SU-DHL-6 (cell line): Measurements from ENCODE around the gene WNT7B.

Experiments used
- H2AFZ ChIP-seq: fragments of 200-600 bp; sonication (generic); 2 replicates; pipeline ENCODE4 v1.6.1; 2014; ENCODE audit warnings: low read depth, mild to moderate bottlenecking, moderate library complexity, mixed read lengths, antibody characterized with exemption, low read length; ENCODE audit not compliant: severe bottlenecking
- H3F3A ChIP-seq: fragments of 200-600 bp; shearing (Covaris generic); 2 replicates; pipeline ENCODE4 v1.6.0; 2016; ENCODE audit warnings: antibody characterized with exemption, mild to moderate bottlenecking; ENCODE audit not compliant: insufficient read depth
- H3K27ac ChIP-seq: fragments of 200-600 bp; sonication (generic); 2 replicates; pipeline ENCODE4 v1.5.1; 2016; ENCODE audit warnings: low read depth, mild to moderate bottlenecking, low read length, moderate library complexity, mixed read lengths
- H3K27me3 ChIP-seq: fragments of 200-600 bp; sonication (generic), shearing (Covaris generic); 2 replicates; pipeline ENCODE4 v1.6.0; 2014; ENCODE audit warnings: mild to moderate bottlenecking, low read length
- H3K36me3 ChIP-seq: fragments of 200-600 bp; sonication (generic); 2 replicates; pipeline ENCODE4 v1.6.1; 2014; ENCODE audit warnings: mild to moderate bottlenecking, low read length, mixed read lengths
- H3K4me2 ChIP-seq: fragments of 300-600, 200-600 bp; shearing (Covaris generic), sonication (generic); 2 replicates; pipeline ENCODE4 v1.6.0; 2014; ENCODE audit warnings: low read length, low read depth, mild to moderate bottlenecking; ENCODE audit not compliant: poor library complexity, severe bottlenecking
- H3K4me3 ChIP-seq: fragments of 200-600 bp; sonication (generic); 2 replicates; pipeline ENCODE4 v1.5.1; 2014; ENCODE audit warnings: antibody characterized with exemption, low read length, mild to moderate bottlenecking, mixed read lengths; ENCODE audit not compliant: insufficient read depth, poor library complexity, severe bottlenecking
- H3K79me2 ChIP-seq: fragments of 200-600 bp; sonication (generic); 2 replicates; pipeline ENCODE4 v1.6.1; 2014; ENCODE audit warnings: mild to moderate bottlenecking, low read length, moderate library complexity; ENCODE audit not compliant: insufficient read depth
- H3K9ac ChIP-seq: fragments of 200-600 bp; sonication (generic); 2 replicates; pipeline ENCODE4 v1.7.0; 2014; ENCODE audit warnings: mild to moderate bottlenecking, low read length
- H3K9me2 ChIP-seq: fragments of 200-600 bp; sonication (generic); replicated peaks from 2 replicates; pipeline ENCODE4 v1.6.1; 2014; ENCODE audit warnings: low read length; ENCODE audit not compliant: insufficient read depth
- H3K9me3 ChIP-seq: fragments of 200-600 bp; sonication (generic); 2 replicates; pipeline ENCODE4 v1.6.1; 2014; ENCODE audit warnings: low read length, mixed read lengths; ENCODE audit not compliant: insufficient read depth
- H4K20me1 ChIP-seq: fragments of 200-600 bp; sonication (generic); 2 replicates; pipeline ENCODE4 v1.6.1; 2014; ENCODE audit warnings: low read depth, mild to moderate bottlenecking, antibody characterized with exemption, low read length, moderate library complexity, mixed read lengths
- EZH2phosphoT487 ChIP-seq: fragments of 200-600 bp; sonication (generic), shearing (Covaris generic); conservative IDR thresholded peaks from 2 replicates; pipeline ENCODE4 v1.6.1; 2018; ENCODE audit warnings: mild to moderate bottlenecking, antibody characterized with exemption, low read length, moderate library complexity, mixed read lengths
- TF ChIP-seq, protein P1 (sequence below): fragments of 200-600 bp; sonication (generic); IDR thresholded peaks from one replicate; pipeline ENCODE4 v1.5.1; 2017; ENCODE audit warnings: antibody characterized with exemption, mild to moderate bottlenecking, low read length, moderate library complexity; ENCODE audit not compliant: insufficient read depth, poor library complexity, severe bottlenecking

The WNT7B gene

GRCh38 chr22:45976254-45977002, 534 bp downstream of the WNT7B start:
- Histone ChIP-seq H3K9me3 (no peaks in the 10 kb centered on the region), H2AFZ (no peak overlapping the region), H3K36me3 (no peaks in the 10 kb centered on the region), H3K79me2 (no peaks in the 10 kb centered on the region), H3K4me2 (no peak overlapping the region), H3K9me2 (no peaks in the 10 kb centered on the region), H3F3A (no peaks in the 10 kb centered on the region), H3K27me3 (no peaks in the 10 kb centered on the region), H3K4me3 (no peak overlapping the region), H3K27ac (no peak overlapping the region), H4K20me1 (no peaks in the 10 kb centered on the region), H3K9ac (no peak overlapping the region)
- no peak for TF ChIP-seq EZH2phosphoT487
- TF ChIP-seq, protein P1, sequence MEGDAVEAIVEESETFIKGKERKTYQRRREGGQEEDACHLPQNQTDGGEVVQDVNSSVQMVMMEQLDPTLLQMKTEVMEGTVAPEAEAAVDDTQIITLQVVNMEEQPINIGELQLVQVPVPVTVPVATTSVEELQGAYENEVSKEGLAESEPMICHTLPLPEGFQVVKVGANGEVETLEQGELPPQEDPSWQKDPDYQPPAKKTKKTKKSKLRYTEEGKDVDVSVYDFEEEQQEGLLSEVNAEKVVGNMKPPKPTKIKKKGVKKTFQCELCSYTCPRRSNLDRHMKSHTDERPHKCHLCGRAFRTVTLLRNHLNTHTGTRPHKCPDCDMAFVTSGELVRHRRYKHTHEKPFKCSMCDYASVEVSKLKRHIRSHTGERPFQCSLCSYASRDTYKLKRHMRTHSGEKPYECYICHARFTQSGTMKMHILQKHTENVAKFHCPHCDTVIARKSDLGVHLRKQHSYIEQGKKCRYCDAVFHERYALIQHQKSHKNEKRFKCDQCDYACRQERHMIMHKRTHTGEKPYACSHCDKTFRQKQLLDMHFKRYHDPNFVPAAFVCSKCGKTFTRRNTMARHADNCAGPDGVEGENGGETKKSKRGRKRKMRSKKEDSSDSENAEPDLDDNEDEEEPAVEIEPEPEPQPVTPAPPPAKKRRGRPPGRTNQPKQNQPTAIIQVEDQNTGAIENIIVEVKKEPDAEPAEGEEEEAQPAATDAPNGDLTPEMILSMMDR, result no peak

GRCh38 chr22:45975164-45976161, 1.5 kb downstream of the WNT7B start:
- Histone ChIP-seq H3K4me2 (no peak overlapping the region), H3K36me3 (no peaks in the 10 kb centered on the region), H3K79me2 (no peaks in the 10 kb centered on the region), H3K9ac (no peak overlapping the region), H3K27ac (no peak overlapping the region), H3K9me3 (no peaks in the 10 kb centered on the region), H3K27me3 (no peaks in the 10 kb centered on the region), H3K4me3 (no peak overlapping the region), H3F3A (no peaks in the 10 kb centered on the region), H3K9me2 (no peaks in the 10 kb centered on the region), H2AFZ (no peak overlapping the region), H4K20me1 (no peaks in the 10 kb centered on the region)
- TF ChIP-seq, protein P1, result no peak
- TF ChIP-seq EZH2phosphoT487, result no peak

- Histone ChIP-seq H3K27me3 (no peaks in the 10 kb centered on the region), H3K36me3 (no peaks in the 10 kb centered on the region), H3K27ac (no peak overlapping the region), H3F3A (no peaks in the 10 kb centered on the region), H3K9me3 (no peaks in the 10 kb centered on the region), H3K9ac (no peak overlapping the region), H2AFZ (no peak overlapping the region), H3K9me2 (no peaks in the 10 kb centered on the region), H3K4me2 (no peak overlapping the region), H4K20me1 (no peaks in the 10 kb centered on the region), H3K79me2 (no peaks in the 10 kb centered on the region), H3K4me3 (no peak overlapping the region)
- TF ChIP-seq, protein P1, result no peak
- no peak for TF ChIP-seq EZH2phosphoT487
Measured at GRCh38 chr22:45974498-45974897, 2.5 kb downstream of the WNT7B start.
